ENCODE data around the gene CLIC4.
"Not testable (repeated sequence)": the region's sequence is repeated elsewhere in the genome, so short reads cannot be mapped to it uniquely, and the experiment has no call there.

The CLIC4 gene

DNA sequence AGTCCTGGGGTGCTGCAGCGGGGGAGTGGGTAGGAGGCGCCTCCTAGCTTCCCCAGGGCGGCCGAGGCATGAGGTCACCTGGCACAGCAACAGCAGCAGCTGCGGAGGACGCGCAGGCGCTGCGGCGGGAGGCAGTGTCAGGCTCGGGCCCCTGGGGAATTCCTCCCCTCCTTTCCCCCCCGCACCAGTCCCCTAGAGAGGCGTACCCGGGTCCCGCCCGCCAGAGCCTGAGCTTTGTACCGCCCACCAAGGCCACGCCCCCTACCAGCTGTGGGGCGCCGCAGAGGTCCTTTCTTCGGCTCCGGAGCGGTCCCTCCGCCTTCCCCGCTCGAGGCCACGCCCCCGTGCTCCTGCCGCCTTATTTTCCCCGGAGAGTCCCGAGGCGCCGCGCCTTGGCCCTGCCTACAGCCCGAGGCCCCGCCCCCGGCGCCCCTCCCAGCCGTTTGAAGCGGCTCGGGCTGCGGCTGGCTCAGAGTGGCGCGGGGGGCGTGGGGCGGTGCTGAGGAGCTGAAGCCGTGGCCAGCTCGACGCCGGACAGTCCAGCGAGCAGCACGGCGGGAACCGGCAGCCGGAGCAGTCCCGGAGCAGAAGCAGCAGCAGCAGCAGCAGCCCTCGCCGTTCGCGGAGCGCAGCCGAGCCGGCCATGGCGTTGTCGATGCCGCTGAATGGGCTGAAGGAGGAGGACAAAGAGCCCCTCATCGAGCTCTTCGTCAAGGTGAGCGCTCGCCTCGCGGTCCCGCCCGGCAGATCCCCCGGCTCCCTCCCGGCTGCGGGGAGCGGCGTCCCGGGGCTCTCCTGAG, at the start of gene CLIC4:
Gene CLIC4 (plus strand): TSS at position 537 of the 800 bp plus-strand sequence. CDS start 107 bp downstream, at position 644.
- peak; percentile 96 for DNase-seq

DNA sequence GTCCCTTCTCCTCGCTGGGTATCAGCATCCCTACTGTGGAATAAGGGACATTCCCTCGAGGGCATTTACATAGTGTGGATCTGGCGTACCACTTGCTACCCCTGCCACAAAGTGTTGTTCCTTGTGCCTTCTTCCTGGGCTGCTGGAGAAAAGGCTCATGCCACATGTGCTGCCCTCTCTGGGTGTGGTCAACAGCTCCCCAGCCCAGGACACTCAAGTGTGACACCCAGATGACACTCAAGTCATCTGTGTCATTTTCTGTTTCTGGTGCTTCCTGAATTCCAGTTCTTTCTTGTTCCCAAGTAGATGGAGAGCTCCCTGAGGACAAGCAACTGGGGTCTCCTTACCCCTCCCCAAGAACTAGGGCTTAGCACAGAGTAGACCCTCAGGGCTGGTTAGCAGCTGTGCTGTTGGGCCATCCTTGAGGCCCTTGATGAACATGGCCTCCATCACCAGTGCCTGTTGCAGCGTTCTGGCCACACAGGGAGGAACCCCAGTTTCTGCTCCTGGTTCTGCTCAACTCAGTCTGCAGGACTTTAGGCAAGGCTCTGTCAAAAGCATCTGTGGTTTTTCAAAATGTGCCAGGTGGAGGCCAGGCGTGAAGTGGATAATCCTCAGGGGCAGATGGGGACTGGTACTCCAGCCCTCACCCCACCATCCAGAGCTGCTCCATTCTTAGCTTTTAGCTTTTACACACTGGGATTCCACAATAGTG, 49.0 kb upstream of the CLIC4 start:
- no peak for DNase-seq

DNA sequence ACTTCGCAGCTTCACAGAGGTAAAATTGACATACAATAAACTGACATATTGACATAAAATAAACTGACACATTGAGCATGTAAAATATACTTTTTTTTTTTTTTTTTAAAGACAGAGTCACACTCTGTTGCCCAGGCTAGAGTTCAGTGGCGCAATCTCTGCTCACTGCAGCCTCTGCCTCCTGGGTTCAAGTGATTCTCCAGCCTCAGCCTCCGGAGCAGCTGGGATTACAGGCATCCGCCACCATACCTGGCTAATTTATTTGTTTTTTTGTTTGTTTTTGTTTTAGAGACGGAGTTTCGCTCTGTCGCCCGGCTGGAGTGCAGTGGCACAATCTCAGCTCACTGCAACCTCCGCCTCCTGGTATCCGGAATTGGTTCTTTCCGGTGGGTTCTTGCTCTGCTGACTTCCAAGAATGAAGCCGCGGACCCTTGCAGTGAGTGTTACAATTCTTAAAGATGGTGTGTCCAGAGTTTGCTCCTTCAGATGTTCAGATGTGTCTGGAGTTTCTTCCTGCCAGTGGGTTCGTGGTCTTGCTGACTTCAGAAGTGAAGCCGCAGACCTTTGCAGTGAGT, 48.4 kb upstream of the CLIC4 start:
- DNase-seq: no peak

DNA sequence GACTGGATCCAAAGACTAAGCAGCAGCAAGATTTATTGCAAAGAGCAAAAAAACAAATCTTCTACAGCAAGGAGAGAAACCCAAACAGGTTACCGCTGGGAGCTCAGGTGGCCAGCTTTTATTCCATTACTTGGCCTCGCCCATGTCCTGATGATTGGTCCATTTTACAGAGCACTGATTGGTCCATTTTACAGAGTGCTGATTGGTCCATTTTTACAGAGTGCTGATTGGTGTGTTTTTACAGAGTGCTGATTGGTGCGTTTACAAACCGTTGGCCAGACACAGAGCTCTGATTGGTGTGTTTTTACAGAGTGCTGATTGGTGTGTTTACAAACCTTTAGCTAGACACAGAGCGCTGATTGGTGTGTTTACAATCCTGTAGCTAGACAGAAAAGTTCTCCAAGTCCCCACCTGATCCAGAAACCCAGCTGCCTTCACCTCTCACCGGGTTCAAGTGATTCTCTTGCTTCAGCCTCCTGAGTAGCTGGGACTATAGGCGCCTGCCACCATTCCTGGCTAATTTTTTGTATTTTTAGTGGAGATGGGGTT, 47.7 kb upstream of the CLIC4 start:
- not testable (repeated sequence) for DNase-seq

DNA sequence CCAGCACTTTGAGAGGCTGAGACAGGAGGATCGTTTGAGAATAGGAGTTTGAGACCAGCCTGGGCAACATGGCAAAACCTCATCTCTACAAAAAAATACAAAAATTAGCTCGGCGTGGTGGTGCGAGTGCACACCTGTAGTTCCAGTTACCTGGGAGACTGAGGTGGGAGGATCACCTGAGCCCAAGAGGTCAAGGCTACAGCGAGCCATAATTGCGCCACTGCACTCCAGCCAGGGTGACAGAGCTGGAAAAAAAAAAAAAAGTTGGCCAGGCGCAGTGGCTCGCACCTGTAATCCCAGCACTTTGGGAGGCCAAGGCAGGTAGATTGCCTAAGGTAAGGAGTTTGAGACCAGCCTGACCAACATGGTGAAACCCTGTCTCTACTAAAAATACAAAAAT, 46.9 kb upstream of the CLIC4 start:
- not testable (repeated sequence) for DNase-seq

DNA sequence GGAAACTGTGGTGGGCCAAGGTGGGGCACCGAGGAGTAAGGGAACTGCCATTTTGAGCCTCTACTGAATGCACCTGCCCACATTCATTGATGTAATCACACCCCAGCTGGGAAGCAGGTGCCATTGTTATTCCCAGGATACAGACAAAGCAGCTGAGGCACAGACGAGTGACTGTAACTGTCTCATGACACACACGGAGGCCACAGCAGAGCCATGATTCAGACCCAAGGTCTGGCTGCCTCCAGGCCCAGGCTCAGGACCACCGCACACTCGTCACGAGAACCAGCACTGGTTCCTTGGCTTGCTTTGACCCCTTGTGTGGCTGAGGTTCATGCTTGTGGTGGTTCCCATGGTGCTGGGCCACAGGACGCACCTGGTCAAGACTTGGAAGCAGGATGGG, 45.6 kb upstream of the CLIC4 start:
- DNase-seq: no peak

- no peak for DNase-seq
Observed at GRCh38 chr1:24702511-24703293, 42.5 kb upstream of the CLIC4 start.

DNA sequence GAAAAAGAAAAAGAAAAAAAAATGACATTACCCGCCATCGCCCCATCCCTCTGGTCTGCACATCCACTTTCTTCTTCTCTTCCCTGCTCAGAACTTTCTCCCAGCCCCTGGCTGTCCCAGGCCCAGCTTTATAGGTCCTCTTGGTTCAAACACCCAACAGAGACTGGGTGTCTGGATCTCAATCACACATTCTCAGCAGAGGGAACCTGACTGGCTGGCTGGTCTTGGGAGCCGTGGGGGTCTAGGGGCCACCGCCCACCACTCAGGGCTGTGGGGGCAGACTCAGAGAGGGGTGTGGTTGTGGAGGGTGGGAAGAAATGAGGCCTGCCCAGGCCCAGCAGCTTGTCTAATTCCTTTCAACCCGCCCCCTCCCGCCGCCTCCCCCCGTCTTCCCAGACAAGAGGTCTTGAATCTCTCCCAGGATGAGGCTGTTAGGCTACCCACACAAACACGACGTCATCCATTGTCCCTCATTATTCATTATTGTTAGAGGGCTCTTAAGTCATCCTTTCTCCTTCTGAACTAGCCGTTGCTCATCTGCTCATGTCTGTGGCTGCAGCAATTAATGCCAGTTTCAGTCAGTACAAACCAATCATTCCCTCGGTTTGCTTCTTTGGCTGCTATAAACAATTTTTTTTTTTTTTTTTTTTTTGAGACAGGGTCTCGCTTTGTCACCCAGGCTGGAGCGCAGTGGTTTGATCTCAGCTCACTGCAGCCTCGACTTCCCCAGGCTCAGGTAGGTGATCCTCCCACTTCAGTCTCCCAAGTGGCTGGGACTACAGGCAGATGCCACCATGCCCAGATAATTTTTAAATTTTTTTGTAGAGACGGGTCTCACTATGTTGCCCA, 40.6 kb upstream of the CLIC4 start:
- no peak for DNase-seq

GRCh38 chr1:24705260-24706073, 39.8 kb upstream of the CLIC4 start:
- DNase-seq: no peak

DNA sequence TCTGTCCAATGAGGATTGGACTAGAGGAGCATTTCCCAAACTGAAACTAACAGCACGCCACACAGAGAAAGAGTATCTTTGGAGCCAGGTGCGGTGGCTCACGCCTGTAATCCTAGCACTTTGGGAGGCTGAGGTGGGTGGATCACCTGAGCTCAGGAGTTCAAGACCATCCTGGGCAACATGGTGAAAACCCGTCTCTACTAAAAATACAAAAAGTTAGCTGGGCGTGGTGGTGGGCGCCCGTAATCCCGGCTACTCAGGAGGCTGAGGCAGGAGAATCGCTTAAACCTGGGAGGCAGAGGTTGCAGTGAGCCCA, 39.2 kb upstream of the CLIC4 start:
- not testable (repeated sequence) for DNase-seq

- DNase-seq: no peak
Observed at GRCh38 chr1:24707687-24708086, 37.6 kb upstream of the CLIC4 start.

DNA sequence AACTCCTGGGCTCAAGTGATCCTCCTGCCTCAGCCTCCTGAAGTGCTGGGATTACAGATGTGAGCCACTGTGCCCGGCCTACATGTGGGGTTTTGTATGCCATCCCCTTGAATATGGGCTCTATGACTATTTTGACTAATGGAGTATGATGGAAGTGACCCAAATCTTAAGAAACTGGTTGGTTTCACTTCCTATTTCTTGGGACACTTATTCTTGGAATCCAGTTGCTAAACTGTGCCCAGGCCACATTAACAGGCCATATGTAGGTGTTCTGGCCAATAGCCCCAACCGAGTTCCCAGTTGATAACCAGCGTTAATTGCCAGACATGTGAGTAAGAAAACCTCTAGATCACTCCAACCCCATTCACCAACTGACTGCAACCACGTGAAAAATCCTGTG, 36.3 kb upstream of the CLIC4 start:
- no peak for DNase-seq

DNA sequence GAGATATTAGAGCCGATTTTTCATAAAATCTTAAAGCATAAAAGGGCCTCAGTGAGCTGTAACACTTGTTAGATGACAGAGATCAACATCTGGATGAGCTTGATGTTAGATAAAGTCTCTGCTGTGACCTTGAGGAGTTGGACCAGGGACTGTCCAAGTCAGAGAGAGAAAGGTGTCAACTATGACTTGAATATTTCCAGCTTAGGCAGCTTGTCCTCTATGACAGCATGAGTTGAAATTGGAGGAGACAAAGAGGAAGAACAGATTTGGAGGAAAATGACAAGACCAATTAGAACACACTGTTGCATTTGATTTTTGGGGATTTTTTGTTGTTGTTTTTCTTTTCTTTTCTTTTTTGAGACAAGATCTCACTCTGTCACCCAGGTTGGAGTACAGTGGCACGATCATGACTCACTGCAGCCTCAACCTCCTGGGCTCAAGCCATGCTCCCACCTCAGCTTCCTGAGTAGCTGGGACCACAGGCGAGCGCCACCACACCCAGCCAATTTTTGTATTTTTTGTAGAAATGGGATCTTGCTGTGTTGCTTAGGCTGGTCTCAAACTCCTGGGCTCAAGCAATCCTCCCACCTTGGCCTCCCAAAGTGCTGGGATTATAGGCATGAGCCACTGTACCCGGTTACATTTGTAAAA, 35.3 kb upstream of the CLIC4 start:
- DNase-seq: no peak

DNA sequence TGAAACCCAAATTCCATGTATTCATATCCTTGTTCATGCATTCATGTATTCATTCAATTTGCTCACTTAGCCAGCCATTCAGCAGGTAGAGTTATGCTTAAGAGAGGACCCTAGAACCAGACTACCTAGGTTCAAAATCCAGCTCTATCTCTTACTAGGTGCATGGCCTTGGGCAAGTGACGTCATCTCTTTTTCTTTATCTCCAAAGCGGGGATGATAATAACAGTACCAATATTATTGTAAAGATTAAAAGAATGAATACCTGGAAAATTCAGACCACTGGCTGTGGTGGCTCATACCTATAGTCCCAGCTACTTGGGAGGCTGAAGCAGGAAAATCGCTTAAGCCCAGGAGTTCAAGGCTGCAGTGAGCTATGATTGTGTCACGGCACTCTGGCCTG, 33.9 kb upstream of the CLIC4 start:
- no peak for DNase-seq

- no peak for DNase-seq
Observed at GRCh38 chr1:24713176-24713575, 32.1 kb upstream of the CLIC4 start.

DNA sequence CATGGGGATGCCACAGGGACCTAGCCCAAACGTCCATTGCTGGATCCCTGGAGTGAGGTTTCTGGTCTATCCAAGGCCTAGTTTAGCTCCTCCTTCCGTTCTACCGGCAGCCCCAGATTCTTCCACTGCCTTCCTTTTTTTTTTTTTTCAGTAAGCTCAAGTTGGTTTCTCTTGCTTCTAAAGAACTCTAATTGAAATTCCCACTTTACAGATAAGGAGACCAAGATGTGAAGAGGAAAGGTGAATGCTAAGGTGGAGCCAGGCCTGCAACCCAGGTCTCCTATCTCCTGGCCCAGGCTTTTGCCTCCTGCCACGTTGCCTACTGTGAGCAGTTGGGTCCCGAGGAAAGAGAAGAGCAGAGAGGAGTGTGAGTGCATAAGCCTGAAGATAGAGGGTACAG, 31.5 kb upstream of the CLIC4 start:
- DNase-seq: no peak

DNA sequence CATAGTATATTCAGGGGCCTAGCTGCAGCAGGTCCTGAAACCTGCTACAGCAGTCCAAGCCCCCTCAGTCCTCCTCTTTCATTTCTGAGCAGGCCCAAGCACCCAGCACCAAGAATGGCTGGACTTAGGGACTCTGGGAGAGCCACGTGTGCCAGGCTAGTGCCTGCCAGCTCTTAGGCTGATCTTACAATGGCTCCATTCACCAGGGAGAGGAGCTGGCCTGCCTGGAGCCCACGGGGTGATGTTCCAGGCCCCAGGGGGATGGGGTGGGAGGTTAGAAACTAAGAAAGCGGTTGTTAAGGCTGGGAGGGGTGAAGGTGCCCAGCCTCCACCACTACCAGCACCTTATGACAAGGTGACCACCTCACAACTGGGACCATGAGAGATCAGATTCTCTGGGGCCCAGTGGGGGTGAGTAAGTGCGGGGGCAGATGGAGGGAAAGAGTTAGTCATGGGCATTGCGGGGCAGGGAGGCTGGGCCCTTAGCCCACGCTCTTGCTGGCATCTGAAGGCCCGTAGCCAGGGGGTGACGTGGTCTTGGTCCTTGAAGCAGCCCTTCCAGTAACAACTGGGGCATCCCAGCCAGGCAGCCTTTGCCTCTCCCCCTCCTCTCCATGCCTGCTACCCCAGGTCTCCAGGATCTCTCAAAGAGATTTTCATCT, 30.3 kb upstream of the CLIC4 start:
- DNase-seq: no peak

- DNase-seq: no peak
Observed at GRCh38 chr1:24715658-24716057, 29.6 kb upstream of the CLIC4 start.

- DNase-seq: no peak
Observed at GRCh38 chr1:24717887-24718650, 27.2 kb upstream of the CLIC4 start.
